Stimulated activated CD8-positive, alpha-beta memory T cell treated with anti-CD3 and anti-CD28 coated beads, Interleukin-7, amount 100 ng/mL, for 48 hours (primary cell): ENCODE results near the gene CD151.
A peak's percentile ranks its signal among the peaks of the same experiment; 100 is the strongest.

Source experiments
- DNase-seq, 2 donors: peaks; one replicate each; pipeline ENCODE4 v3.0.0-alpha.2; 2020; ENCODE audit warnings: low read depth in 1 of 2; ENCODE audit errors: extremely low read depth in 1 of 2

Gene CD151

DNA sequence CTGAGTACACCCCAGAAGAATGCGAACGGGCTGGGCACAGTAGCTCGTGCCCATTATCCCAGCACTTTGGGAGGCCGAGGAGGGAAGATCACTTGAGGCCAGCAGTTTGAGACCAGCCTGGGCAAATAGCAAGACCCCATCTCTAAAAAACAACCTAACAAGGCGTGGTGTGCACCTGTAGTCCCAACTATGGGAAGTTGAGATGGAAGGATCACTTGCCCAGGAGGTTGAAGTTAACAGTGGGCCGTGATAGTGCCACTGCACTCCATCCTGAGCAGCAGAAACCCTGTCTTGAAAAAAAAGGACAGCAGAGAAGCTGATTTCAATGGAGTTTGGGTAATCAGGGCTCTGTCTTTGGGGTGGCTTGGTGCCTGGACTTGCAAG lies 19.7 kb upstream of the CD151 start:
- DNase-seq, result no peak

DNA sequence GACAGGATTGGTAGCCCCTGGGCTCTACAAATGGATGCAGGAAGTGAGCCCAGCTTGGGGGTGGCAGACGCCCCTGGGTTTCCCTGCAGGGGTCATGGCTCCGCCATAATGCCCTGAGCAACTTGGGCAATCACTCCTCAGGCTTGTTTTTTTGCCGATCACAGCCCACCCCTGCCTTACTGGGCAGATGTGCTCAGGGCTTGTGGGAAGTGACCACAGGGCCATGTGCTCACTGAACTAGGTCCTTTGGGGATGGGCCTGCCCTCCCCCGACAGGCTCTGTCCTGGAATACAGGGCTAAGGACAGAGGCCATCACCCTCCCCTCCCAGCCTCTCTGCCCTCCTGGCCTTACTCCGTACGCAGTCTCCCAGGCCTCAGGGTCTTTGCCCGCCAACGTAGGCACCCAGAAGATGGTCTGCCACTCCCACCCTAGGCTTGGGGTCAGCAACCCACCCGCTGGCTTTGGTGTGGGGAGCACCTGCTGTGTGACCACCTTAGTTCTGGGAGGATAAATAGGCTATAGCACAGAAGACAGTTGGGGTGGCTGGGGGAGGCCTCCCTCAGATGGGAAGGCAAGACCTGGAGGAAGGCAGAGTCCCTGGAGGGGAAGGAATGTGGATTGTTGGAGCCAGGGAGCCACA lies 19.2 kb upstream of the CD151 start:
- no peak for DNase-seq

DNA sequence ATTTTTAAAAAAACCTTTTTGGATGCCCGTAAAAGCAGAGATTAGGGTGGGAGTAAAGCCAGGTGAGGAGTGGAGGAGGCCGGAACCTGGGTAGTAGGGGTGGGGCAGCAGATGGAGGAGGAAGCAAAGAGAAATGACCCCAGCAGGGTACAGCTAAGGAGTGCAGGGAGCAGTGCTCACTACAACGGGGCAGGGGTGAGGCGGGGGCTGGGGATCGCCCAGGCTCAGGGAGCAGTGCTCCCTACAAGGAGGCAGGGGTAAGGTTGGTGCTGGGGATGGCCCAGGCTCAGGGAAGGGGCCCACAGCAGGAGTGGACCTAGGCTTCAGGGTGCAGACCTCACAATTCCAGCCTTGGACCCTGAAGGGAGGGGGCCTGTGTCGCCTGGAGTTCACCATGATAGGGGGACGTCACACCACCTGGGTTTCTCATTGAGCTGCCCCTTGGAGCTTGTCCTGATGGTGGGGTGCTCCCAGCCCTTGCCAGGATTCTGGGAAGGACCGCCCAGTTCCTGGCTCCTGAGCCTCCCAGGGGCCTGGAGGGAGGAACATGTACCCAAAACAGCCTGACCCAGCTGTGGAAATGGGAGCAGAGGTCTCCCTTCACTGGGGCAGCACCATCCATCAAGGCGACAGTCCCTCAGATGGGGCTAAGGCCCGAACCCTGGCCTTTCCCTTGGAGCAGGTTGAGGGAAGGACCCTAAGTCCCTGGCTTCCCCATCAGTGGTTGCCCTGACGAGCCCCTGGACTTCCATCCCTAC lies 16.9 kb upstream of the CD151 start:
- DNase-seq, result no peak

DNA sequence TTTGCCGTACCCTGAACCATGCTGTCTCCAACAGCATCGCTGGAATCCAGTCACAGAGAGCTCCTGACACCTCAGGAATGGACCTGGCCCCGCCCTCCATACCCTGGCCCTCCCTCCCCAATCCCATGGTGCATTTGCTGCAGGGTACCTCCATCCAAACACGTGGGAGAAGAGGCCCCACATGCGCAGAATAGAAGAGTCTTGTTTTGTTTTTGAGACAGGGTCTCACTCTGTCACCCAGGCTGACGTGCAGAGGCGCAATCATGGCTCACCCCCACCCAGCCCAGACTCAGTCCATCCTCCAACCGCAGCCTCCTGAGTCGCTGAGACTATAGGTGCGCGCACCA lies 16.3 kb upstream of the CD151 start:
- DNase-seq, result no peak

DNA sequence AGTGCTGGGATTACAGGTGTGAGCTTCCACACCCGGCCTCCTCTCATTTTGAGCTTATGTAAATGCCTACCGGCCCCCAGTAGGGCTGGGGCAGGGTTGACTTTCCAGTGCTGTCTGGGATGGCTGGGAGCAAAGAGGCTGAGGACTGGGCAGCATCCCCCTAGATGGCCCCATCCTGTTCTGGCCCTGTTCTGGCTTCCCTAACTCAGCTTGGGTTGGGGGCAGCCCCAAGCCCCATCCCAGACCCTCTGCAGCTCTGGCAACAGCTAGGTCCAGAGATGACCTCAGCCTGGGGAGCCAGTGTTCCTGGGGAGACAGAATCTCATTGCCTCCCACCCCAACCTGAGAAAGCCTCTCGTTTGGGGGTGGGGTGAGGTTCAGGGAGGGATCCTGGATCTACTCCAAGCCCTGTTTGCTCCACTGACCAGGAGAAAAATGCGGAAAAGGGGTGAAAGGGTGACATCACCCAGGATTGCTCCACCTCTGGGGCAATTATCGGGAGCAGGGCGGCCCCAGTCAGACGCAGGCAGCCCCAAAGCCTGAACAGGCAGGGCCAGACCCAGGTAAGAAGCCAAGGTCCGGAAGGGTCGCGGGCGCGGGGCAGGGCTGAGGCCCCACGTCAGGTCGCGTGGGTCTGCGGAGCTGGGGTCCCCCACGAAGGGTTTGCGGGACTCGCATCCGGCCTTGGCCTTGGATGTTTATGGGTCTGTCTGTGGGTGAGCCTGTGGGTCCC lies 14.2 kb upstream of the CD151 start, which contains the start of gene PNPLA2:
TSS of gene PNPLA2 (plus strand) at position 519 of the 733 bp plus-strand sequence. CDS start 805 bp downstream, outside the sequence.
- no peak for DNase-seq

DNA sequence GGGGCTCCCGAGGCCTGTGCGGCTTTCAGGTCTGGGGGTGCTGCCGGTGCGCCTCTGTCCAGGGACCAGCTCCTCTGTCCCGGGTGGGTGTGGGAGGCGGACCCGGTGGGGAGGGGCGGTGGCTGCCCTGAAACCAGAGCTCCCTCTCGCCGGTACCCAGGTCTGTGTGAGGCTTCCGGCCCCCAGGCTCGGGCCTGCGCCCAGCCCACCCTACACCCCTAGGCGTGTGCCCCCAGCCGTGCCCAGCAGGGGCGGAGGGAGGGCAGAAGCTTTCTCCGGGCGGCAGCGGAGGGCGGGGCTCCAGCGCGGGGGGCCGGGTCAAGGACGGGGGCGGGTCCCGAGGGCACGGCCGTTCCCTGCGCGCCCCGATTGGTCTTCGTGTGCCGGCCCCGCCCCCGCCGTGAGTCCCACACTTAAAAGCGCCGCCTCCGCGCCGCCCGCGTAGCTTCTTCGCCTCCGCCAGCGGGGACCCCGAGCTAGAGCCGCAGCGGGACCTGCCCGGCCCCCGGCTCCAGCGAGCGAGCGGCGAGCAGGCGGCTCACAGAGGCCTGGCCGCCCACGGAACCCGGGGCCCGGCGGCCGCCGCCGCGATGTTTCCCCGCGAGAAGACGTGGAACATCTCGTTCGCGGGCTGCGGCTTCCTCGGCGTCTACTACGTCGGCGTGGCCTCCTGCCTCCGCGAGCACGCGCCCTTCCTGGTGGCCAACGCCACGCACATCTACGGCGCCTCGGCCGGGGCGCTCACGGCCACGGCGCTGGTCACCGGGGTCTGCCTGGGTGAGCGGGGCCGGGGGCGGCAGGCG lies 13.4 kb upstream of the CD151 start:
- peak; percentile 79 to 82 for DNase-seq

DNA sequence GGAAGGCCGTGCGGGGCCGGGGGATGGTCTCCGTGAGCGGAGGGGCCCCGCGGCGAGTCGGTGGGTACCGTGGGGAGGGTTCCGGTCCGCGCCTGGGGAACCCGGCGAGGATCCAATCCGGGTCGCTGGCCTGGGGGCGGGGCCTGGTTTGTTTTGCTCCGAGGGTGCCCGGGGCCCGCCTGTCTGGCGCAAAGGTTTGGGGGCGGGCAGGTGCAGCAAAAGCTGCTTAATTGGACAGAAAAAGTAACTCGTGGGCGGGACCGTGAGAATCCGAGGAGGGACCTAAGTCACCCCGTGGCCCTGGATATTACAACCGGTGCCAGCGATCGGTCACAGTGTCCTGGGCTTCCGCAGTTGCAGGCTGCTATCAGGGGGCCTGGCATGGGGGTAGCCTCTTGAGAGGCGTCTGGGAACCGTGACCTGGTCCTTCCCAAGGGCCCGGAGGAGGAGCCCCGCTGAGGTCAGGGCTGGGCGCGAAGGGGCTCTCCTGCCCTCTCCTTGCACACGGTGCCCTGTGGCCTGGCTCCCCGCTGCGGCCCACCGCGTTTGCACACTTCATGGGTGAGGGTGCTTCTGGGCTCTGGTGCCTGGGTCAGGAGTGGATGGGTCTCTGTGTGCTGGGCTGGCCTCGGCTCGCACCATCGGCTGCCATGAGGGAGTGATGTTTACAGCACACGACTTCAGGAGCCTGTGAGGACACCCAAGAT lies 12.7 kb upstream of the CD151 start:
- DNase-seq, result peak; percentile 85 to 90

DNA sequence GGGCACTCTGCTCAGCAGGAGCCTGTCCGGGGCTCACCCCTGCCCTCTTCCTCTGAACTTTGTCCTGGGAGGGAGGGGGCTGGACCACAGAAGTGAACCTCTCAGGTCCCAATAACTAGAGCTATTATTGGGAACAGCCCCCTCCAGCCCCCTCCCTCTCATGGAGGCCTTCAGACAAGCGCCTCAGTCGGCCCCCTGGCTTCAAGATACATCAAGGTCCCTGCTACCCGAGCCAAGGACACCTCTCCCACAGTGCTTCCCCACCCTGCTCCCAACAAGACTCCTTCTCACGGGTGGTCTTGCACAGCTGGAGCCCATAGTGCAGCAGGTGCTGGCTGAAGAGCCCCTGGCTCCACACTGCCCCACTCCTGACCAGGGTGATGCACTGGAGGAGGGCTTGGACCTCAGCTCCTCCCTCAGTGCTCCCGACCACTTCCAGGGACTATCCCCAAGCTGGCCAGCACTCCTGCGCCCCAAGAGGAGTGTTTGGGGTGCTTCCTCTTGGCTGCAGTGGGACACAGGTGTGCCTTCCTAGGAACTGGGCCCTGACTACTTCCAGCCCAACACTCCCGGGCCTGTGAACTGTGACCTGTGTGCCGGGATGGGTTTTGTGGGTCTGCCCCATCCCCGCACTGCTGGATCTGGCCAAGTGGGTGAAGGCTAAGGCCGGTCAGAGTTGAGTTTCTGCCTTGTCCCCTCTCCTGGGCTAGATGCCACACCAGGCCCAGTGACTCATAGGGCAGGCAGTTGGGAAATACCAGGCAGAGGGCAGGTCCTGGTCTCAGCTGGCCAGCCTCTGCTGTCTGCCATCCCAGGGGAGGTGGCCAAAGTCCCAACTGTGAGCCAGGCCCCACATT lies 11.9 kb upstream of the CD151 start:
- DNase-seq, result no peak

DNA sequence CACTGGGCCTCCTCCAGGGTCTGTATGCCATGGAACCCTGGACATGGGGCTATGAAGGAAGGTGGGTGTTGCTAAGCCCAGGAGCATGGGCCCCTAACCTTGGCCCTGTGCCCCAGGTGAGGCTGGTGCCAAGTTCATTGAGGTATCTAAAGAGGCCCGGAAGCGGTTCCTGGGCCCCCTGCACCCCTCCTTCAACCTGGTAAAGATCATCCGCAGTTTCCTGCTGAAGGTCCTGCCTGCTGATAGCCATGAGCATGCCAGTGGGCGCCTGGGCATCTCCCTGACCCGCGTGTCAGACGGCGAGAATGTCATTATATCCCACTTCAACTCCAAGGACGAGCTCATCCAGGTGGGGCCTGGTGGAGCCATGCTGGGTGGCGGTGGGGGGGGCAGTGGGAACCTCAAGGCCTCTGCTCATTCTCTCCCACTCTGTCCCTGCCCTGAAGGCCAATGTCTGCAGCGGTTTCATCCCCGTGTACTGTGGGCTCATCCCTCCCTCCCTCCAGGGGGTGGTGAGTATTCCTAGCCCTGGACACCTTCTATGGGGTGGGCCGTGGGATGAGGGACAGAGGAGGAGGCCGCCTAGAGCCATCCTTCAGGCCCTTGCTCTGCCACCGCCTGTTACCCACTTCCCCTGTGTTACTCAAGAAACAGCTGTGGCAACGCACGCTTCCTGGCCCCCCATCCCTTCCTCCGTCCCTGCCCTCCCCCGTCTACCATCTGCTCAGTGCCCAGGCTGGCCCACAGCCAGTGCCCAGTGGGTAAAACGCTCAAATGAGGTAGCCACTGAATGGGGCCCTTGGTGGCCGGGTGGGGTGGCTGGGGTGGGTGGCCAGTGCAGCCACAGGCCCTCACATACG lies 11.0 kb upstream of the CD151 start:
- DNase-seq, result no peak

DNA sequence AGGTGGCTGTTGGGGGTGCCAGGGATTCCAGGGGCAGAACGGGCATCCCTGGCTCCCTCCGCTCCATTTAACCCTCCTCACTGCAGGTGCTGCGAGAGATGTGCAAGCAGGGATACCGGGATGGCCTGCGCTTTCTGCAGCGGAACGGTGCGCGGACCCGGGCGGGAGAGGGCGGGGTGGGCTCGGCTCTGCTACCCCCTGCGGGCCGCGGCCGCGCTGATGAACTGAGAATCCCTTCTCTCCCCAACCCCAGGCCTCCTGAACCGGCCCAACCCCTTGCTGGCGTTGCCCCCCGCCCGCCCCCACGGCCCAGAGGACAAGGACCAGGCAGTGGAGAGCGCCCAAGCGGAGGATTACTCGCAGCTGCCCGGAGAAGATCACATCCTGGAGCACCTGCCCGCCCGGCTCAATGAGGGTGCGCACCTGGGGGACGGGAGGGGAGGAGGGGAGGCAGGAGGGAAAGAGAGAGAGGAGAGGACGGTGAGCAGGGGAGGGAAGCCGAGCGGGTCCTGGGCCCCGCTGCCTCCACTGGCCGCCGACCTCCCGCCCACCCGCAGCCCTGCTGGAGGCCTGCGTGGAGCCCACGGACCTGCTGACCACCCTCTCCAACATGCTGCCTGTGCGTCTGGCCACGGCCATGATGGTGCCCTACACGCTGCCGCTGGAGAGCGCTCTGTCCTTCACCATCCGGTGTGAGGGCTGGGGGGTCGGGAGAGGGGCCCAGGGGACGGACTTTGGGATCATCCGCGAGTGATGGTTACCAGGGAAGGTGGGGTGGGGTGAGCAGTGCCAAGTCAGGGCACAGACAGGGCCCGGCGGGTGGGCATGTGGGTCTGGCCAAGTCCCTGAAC lies 9.1 kb upstream of the CD151 start:
- DNase-seq, result no peak

DNA sequence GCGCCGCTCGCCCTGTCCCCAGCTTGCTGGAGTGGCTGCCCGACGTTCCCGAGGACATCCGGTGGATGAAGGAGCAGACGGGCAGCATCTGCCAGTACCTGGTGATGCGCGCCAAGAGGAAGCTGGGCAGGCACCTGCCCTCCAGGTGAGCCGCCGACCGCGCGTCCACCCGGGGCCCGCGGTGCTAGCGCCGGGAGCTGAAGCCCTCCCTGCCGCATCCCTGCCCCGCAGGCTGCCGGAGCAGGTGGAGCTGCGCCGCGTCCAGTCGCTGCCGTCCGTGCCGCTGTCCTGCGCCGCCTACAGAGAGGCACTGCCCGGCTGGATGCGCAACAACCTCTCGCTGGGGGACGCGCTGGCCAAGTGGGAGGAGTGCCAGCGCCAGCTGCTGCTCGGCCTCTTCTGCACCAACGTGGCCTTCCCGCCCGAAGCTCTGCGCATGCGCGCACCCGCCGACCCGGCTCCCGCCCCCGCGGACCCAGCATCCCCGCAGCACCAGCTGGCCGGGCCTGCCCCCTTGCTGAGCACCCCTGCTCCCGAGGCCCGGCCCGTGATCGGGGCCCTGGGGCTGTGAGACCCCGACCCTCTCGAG lies 8.4 kb upstream of the CD151 start:
- DNase-seq, result no peak

DNA sequence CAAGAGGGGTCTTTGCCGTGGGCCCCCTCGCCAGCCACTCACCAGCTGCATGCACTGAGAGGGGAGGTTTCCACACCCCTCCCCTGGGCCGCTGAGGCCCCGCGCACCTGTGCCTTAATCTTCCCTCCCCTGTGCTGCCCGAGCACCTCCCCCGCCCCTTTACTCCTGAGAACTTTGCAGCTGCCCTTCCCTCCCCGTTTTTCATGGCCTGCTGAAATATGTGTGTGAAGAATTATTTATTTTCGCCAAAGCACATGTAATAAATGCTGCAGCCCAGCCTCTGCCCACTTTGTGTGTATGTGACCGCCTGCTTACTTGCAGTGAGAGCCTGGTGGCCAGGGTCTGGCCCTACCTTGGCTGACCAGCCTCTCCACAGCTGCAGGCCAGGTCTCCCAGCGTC lies 7.8 kb upstream of the CD151 start:
- no peak for DNase-seq

DNA sequence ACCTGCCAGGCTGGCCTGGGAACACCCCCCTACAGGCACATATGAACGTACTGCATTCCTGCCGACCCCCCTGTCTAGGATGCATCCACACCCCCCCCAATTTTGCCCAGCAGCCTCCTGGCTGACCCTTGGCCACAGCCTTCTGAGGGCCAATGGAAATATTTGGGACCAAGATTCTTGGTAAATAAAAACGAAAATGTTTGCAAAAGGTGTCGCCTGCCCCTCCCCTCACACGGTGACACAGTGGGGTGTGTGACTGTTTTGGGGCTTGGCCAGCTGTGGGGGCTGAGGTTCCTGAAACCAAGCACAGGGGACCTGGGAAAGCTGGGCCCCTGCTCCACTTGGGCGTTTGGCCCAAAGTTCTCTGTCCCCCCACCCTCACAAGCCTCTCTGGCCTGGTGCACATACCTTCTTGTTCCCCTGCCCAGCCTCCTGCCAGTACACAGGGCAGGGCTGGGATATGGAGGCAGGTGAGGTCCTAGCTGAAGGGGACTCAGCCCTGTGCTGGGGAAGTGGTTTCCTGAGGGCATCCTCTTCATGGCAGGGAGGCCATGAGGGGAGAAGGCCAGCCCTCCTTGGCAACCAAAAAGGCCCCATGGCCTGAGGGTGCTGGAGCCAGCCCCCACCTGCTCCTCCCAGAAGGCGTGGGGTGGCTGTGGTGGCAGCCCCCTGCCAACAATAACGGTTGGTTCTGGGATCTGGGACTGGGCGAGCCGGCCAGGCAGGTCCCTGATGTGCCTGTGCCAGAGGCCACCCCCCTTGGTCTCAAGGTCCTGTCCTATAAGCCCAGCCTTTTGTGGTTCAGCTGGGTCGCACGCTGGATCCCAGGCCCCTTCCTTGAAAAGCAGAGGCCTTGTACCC lies 7.2 kb upstream of the CD151 start:
- DNase-seq, result no peak

DNA sequence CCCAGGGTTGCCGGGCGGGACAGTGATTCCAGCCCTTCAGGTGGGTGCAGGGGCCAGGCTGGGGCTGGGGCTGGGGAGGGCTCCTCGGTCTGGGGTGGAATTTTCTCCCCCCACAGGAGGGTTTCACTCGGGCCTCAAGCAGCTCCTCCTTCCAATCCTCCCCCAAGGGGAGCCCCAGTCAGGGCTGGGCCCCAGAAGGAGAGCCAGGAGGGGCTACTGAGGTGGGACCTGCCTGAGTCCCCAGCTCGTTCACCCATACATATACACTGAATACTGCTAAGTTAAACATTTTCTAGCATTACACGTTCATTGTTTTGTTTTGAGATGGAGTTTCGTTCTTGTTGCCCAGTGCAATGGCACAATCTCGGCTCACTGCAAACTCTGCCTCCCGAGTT lies 6.5 kb upstream of the CD151 start:
- DNase-seq, result no peak

DNA sequence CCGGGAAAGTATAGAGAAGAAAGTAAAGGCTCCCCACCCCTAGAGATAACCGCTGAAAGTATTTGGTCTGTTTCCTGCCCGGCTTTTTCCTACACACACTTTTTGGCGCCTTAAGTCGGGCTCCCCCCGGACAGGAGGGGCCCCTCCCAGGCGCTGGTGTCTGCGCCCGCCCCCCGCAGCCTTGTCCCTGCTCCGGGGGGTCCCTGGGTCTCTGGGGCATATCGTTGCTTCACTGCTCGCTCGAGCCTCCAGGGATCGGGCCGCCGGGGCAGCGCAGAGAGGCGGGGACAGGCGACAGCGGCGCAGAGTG lies 6.0 kb upstream of the CD151 start:
- DNase-seq, result no peak

DNA sequence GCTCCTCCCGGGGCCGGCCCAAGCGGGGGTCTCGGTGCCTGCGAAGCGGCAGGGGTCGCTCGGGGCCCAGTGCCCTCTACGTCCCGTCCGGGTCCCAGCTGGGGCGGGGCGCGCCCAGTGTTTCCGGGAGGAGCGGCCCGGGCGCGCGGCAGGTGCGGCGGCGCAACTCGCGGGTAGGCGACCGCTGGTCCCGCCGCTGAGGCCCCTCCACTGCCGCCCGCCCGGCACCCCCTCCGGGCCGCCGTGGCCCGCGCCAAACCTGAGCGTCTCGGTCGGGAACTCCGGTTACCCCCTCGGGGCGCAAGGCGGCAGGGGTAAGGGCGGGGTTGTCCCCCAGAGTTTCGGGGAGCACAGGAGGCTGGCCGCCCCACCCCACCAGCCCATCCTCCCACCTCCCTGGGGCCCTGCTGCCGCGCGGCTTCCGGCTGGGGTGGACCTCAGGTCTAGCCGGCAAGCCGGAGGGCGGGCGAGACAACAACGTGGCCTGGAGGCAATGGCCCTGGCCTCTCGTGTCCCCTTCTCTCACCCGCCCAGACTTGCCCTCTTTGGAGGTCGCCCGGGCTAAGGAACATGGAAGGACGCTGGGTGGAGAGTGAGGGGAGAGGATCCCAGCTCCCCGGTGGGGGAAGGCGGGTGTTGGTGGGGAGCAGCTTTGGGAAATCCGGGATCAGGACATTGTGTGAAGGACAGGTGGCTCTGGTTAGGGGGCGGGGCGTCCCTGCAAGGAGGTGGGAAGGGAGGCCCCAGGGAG lies 5.4 kb upstream of the CD151 start:
- DNase-seq, result no peak
